Stimulated activated CD8-positive, alpha-beta memory T cell treated with anti-CD3 and anti-CD28 coated beads, Interleukin-7, amount 100 ng/mL, for 48 hours (primary cell): ENCODE results near the gene HEATR5A.
"Not testable (repeated sequence)": the region's sequence is repeated elsewhere in the genome, so short reads cannot be mapped to it uniquely, and the experiment has no call there.

Experiments used
- DNase-seq, 2 donors: peaks; one replicate each; pipeline ENCODE4 v3.0.0-alpha.2; 2020; ENCODE audit warnings: low read depth in 1 of 2; ENCODE audit errors: extremely low read depth in 1 of 2

Gene HEATR5A

DNA sequence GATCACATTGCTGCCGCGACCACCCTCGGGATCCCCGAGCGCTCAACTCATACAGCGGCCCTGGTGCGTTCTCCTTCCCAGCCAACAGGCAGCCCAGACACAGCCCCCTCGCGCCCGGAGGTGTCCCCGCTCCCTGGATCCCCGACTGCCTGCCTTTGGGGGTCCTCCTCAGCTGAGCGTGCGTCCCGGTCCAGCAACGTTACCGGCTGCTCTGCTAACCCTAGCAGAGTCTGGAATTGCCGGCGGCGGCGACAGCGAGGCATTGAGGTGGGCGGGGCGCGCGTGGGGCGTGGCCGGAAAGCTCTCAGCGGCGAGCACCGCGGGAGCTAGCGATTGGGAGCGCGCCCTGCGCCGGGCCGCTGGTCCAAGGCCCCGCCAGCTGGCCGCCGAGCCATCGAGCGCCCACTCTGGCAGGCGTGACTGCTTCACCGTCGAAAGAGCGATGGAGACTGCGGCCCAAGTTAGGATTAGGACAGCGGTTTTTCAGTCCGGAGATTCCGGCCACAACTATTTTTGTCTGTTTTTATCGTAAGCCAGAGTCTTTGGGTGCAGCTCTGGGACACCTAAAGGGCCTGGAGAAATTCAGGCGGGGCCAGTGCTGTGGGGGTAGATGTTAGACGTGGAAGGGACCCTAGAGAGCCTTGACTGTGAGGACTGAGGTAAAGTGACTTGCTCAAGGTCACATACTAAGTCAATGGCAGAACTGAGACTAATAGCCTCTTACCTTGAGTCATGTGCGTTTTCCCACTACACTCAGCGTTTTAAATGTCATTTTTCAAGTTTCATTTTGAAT, at the start of gene HEATR5A:
TSS of gene HEATR5A (minus strand) at position 232 of the 793 bp plus-strand sequence. CDS start 17,575 bp downstream, outside the sequence.
- peak; percentile 83 to 84 for DNase-seq

DNA sequence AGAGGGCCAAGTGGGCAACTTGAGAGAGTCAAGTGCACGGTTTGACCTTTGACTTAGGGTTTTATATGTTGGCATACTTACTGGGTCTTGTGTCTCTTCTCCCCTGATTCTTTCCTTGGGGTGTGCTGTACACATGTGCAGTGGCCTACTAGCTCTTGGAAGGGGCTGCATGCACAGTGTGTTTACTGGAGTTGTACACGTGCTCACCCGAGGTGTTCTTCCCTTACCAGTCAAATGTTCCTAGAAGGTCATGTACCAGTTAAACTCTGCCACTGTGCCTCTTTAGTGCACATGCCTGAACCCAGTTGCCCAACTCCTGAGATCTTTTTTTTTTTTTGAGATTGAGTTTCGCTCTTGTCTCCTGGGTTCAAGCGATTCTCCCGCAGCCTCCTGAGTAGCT, 46.2 kb upstream of the HEATR5A start:
- no peak for DNase-seq

DNA sequence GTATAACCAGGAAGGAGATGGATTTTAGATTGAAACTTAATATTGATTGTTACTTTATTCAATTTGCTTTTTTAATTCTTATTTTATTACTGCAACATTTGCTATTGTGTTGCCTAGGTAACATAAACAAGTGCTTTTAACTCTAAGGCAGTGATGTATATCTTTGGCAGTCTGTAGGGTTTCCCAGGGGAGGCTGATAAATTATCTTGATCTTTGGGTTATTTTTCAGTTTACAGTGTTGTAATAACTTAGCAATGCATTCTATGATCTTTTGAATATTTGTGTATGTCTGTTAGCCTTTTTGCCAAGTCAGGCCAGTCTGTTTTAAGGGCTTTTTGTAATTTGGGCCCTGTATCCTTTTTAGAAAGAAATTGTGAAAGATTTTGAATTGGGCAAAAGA, 44.8 kb upstream of the HEATR5A start:
- DNase-seq, result no peak

DNA sequence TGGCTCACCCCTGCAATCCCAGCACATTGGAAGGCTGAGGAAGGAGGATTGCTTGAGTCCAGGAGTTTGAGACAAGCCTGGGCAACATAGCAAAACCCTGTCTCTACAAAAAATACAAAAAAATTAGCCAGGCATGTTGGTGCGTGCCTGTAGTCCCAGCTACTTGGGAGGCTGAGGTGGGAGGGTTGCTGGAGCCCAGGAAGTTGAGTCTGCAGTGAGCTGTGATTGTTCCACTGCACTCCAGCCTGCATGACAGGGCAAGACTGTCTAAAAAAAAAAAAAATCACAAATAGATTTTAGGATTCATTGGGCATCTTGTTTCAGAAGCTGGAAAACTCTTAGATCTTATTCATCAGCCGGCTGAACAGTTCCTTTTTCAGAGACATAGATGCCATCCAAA, 42.1 kb upstream of the HEATR5A start:
- DNase-seq, result not testable (repeated sequence)

DNA sequence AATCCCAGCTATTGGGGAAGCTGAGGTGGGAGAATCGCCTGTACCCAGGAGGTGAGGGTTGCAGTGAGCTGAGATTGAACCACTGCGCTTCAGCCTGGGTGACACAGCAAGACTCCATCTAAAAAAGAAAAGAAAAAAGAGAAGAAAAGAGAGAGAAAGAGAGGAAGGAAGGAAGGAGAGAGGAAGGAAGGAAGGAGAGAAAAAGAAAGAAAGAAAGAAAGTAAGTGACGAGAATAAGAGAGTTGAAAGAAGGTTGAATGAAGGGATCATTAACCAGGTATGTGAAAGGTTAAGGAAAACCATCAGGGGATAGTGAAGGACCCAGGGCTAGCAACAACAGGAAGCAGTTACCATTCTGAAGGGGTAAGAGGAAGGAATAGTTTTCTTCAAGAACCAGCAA, 41.2 kb upstream of the HEATR5A start:
- DNase-seq, result no peak

DNA sequence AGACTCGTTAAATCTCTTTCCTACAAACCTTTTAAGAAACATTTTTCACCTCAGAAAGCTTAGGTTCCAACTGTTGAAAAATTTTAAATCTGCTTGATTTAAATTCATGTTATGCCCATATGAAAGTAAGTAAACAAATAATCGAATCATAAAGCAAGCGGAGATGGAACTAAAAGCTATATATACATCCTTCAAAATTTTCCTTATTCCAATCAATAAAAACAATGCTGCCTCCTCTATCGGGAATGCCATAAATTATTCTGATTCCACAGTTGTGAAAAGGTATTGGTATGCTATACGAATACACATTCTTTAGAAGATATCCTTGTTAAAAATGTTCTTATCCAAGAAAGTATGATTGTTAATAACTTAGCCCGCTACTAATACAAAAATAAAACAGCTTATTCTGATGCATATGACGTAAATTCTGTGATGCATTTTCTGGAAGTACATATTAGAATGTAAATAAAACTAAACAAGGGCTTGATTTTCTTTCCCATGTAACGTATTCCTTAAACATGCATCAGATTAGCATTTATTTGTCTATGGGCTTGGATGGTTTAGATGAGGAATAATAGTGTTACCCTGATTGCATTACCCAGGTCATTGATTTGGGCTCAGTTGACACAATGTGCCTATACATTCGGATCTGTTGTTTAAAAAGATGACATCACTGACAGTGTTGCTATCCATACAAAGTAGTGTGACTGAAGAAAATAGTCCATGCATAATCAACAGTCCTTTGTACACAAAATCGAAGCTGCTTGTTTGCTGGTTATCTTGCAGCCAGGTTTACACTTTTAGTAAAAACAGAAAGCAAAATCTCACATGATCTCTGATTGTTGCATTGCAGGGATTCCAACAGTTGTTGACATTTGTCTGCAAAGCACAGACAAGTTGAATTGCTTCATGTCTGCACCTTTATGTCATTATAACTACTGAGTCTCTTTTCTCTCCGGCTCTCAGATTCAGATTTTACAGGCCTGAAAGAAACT, 37.6 kb upstream of the HEATR5A start:
- no peak for DNase-seq

DNA sequence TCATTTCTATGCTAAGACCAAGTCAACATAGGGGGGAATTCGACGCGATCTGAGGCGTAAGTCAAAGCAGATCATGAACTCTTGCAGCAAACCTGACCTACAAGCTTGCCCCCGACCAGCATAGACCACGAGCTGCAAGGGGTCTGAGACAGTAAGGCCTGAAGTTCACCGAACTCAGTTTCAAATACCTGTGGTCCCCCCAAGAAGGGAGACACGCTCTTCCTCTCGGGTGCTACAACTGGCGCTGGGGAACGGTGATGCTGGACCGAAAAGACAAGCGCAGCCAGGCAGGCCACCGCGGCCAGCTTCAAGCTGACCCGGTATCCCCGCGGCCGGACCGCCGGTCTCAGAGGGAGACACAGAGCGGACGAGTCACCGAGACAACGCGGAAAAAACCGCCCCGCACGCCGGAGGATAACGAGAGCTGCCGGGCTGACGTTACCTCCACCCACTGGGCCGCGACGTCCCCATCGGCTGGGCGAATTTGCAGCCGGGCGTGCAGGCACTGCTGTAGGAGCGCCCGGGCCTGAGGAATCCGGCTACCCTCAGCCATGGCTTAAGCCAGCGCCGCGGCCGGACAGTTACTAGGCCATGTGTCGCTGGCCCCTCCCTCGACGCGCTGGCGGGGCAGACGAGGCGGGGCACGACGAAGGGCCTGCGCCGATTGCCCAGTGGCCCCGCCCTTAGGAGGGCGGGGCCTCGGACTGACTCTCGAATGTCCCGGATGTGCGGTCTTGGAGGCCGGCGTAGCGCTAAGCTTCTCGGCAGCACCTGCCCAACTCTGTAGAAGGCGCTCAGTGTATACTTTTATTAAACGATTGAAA, 36.7 kb upstream of the HEATR5A start, which contains the start of gene DTD2:
TSS of gene DTD2 (minus strand) at position 666 of the 824 bp plus-strand sequence. CDS start at position 553, 113 bp downstream.
- peak; percentile 76 to 82 for DNase-seq

DNA sequence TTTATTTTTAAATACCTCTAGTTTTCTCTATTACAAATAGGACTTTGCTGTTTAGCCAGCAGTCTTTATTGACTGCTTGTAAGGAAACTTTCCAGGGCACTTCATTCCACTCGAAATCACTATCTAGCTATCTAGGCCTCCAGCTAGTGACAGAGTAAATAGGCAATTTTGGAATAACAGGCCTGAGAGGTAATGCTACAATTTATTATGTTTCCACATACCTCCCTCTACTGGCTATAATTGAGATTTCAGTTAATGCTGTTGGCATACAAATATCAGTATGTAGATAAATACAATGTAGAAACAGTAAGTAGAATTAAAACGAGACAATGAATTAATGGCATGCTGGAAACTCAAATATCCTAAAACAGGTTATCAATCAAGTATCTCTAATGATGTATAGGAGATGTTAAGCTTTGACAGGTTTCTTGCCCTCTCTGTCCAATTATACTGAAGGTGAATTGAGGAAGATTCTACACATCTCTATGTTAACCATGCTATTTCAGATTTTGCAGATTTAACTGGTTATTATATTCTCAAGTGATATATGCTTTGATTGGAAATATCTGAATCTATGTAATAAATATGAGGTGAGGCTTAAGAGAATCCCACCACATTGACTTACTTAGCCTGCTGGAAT, 29.7 kb upstream of the HEATR5A start:
- no peak for DNase-seq

DNA sequence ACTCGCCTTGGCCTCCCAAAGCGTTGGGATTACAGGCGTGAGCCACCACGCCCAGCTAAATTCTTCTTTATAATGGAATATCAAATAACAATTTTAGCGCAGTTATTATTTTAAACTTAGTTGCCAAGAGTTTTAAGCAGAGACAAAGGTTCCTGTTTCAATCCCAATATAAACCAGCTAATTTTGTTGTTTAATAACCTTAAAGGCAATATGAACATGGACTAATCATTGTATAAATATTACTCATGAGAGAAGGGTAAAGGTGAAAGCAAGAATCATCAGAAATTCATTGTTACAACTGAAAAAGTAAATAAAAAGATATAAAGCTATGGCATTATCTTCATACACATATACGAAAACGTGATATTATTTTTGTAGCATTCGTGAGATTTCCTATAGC, 28.8 kb upstream of the HEATR5A start:
- no peak for DNase-seq

DNA sequence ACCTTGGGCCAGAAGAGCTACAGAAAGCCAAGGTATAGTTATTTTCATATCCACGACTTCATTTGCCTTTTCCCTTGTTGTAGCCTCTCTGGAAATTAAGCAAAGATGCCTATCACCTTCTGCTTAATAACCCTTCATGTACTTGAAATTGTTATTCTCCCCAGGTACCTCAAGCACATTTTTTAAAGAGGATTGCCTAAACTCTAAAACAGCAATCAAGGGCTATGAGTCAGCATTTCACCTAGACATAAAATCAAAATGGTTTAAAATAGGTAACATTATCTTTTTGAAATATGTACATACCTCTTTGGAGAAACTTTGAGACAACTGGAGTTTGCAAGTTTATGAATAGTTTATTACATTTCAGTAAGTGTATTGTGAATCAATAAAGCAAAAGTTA, 25.4 kb upstream of the HEATR5A start:
- DNase-seq, result no peak

DNA sequence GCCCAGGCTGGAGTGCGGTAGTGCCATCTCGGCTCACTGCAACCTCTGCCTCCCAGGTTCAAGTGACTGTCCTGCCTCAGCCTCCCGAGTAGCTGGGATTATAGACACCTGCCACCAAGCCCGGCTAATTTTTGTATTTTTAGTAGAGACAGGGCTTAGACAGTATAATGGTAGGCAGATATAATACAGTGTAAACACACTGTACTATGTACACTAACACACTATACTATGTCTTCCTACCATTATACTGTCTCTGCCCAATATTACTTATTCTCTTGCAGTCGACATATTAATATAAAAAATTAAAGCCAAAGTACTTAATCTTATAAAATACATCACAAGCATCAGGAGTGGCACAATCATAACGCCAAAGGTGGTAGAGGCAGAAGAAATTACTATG, 21.9 kb upstream of the HEATR5A start:
- DNase-seq, result no peak

DNA sequence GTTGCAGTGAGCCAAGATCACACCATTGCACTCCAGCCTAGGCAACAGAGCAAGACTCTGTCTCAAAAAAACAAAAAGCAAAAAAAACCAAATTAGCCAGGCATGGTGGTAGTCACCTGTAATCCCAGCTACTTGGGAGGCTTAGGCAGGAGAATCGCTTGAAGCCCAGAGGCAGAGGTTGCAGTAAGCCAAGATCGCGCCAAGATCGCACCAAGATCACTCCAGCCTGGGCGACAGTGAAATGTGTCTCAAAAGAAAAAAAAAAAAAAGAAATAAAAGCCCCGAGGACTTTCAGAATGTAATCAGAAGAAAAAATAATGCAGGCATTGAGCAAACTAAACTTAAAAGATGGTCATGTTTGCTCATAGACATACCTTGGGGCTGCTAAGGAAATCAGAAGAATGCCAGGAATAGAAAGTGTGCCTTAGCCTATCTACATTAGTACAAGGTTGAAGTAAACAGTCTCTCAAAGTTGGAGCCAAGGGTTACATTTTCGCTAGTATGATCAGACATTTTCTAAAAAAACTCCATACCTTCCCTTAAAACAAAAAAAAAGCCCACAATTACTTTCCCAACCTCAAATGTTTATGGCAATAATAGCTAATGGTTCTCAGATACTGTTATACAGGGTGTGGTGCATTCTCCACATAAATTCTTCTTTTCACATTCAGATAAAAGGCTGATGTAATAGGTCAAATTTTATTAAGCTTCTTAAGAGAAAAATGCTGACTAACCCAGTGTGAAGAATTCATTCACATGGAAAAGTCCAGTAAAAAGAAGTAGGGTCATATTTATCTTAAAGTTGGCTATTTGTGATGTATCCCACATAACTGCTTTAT, 21.1 kb upstream of the HEATR5A start:
- DNase-seq, result no peak

DNA sequence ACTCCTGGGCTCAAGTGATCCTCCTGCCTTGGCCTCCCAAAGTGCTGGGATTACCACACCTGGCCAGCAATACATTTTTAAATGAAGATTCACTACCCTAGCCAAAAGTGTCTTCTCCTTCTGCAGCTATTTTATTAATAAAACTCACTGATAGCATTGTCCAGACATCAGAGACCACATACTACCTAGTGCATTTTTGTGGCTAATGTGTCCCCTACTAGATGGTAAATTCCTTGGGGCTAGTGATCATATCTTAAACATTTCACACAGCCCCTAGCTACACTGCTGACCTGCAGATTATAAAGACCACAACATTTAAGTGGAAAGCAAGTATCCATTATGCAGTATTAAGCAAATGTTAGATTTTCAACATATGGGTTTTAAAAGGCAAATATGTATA, 19.9 kb upstream of the HEATR5A start:
- DNase-seq, result no peak

DNA sequence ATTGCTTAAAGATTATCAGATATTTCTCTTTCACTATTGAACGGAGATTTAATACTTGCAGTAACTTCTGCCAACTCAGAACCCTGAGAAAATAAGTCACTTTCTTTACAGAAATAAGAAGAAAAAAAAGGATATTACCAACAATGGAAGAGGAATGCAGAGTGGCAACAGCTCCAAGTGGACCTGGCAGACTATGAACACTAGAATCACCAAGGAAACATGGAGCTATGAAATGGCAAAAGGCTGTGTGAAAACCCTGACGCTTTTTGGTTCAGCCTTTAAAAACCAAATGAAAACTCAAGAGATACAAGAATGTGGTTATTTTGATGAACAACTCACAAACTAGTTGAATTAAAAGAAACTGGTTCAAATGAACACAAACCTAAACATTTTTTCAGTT, 19.2 kb upstream of the HEATR5A start:
- no peak for DNase-seq

DNA sequence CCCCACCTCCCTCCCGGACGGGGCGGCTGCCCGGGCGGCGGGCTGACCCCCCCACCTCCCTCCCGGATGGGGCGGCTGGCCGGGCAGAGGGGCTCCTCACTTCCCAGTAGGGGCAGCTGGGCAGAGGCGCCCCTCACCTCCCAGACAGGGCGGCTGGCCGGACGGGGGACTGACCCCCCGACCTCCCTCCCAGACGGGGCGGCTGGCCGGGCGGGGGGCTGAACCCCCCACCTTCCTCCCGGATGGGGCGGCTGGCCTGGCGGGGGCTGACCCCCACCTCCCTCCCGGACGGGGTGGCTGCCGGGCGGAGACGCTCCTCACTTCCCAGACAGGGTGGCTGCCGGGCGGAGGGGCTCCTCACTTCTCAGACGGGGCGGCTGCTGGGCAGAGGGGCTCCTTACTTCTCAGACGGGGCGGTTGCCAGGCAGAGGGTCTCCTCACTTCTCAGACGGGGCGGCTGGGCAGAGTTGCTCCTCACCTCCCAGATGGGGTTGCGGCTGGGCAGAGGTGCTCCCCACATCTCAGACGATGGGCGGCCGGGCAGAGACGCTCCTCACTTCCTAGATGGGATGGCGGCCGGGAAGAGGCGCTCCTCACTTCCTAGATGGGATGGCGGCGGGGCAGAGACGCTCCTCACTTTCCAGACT, 16.8 kb upstream of the HEATR5A start:
- DNase-seq, result not testable (repeated sequence)

DNA sequence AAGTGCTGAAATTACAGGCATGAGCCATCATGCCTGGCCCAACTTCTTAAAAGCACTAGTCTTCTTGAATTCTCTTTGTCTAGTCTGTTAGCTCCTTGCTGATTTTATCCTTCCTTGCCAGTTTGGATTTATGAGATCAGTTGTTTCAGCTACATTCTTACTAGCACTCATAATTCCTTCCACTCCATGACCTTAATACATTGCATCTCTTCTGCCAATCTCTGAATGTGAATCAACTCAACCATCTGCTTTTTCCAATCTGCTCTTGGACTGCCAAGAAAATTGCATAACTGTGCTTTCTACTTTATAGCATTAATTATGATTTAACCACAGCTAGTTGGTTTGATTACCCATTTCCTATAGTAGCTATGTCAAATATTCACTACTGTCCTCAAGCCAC, 14.9 kb upstream of the HEATR5A start:
- DNase-seq, result no peak

DNA sequence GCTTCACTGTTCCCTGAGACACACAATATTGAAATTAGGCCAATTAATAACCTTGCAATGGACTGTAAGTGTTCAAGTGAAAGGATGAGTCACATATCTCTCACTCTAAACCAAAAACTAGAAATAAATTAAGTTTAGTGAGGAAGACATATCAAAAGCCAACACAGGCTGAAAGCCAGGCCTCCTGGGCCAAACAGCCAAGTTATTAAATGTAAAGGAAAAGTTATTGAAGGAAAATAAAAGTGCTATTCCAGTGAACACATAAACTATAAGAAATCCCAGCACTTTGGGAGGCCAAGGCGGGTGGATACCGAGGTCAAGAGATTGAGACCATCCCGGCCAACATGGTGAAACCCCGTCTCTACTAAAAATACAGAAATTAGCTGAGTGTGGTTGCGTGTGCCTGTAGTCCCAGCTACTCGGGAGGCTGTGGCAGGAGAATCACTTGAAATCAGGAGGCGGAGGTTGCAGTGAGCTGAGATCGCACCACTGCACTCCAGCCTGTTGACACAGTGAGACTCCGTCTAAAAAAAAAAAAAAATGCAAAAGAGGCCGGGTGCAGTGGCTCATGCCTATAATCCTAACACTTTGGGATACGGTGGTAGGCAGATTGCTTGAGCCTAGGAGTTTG, 10.4 kb upstream of the HEATR5A start:
- no peak for DNase-seq

DNA sequence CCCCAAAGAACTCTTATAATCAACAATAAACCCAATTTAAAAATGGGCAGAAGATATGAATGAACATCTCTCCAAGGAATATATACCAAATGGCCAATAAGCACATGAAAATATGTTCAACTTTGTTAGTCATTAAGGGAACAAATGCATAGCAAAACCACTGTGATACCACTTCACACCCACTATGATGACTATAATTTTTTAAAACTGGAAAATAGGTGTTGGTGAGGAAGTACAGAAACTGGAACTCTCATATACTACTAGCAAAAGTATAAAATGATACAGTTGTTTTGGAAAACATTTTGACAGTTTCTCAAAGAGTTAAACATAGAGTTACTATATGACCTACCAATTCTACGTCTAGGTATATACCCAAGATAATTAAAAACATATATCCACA, 9.4 kb upstream of the HEATR5A start:
- DNase-seq, result no peak
